WI38 (cell line): Measurements from ENCODE around the gene UNCX.

Experiments
- H3K4me3 ChIP-seq: 2 replicates; pipeline ENCODE4 v1.5.1; 2011; ENCODE audit warnings: low read depth, mild to moderate bottlenecking, control low read depth, low read length
- TF ChIP-seq, protein P1 (sequence below): IDR thresholded peaks from 2 replicates; pipeline ENCODE4 v1.5.1; 2012; ENCODE audit warnings: low read depth, mild to moderate bottlenecking, control low read depth, low read length

UNCX gene

DNA sequence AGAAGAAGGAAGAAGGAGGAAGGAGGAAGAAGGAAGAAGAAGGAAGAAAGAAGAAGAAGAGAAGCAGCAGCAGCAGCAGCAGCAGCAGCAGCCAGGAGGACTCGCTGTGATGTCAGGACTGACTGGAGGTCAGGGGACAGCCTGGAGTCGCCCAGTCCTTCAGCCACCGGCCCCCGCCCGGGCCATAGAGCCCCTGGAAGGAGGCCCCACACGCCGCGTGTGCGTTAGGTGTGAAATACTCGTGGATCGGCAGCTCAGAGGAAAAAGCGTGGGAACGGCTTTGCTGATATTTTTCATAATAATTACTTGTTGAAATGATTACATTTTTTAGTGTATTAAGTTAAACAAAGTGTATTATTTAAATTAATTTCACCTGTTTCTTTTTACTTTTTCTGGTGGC lies 48.4 kb downstream of the UNCX start:
- H3K4me3 ChIP-seq: no peak overlapping the region

DNA sequence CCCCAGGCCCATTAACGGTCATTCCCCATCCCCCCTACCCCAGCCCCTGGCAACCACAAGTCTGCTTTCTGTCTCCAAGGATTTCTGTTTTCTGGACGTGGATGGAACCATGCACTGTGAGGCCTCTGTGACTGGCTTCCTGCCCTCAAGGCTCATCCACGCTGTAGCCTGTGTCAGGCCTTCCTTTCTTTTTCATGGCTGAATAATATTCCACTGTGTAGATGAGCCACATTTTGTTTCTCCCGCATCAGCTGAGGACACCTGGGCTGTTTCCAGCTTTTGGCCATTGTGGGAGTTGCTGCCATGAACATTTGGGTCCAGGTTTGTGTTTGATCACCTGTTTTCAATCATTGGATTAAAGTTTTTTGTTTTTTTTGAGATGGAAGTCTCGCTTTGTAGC lies 50.0 kb downstream of the UNCX start:
- TF ChIP-seq, protein P1, sequence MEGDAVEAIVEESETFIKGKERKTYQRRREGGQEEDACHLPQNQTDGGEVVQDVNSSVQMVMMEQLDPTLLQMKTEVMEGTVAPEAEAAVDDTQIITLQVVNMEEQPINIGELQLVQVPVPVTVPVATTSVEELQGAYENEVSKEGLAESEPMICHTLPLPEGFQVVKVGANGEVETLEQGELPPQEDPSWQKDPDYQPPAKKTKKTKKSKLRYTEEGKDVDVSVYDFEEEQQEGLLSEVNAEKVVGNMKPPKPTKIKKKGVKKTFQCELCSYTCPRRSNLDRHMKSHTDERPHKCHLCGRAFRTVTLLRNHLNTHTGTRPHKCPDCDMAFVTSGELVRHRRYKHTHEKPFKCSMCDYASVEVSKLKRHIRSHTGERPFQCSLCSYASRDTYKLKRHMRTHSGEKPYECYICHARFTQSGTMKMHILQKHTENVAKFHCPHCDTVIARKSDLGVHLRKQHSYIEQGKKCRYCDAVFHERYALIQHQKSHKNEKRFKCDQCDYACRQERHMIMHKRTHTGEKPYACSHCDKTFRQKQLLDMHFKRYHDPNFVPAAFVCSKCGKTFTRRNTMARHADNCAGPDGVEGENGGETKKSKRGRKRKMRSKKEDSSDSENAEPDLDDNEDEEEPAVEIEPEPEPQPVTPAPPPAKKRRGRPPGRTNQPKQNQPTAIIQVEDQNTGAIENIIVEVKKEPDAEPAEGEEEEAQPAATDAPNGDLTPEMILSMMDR: no peak
- H3K4me3 ChIP-seq: no peak overlapping the region

More for the DNA sequence above, 48.4 kb downstream of the UNCX start:
- TF ChIP-seq, protein P1: no peak

DNA sequence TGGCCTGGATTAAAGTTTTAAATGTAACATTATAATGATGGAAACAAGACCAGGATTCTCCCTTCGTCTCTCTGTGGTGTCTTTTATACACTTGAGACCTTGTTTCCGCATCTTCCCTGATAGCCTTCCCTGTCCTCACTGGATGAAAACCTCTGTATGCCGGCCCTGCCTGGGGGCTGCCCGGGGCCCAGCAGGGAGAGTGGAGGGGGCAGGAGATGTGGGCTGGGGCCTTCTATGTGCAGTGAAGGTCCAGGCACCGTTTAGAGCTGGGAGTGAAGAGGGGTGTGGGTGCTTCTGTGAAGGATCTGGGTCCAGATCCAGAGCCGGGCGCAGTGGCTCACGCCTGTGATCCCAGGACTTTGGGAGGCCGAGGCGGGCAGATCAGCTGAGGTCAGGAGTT lies 50.7 kb downstream of the UNCX start:
- TF ChIP-seq, protein P1: no peak
- no peak overlapping the region for H3K4me3 ChIP-seq

DNA sequence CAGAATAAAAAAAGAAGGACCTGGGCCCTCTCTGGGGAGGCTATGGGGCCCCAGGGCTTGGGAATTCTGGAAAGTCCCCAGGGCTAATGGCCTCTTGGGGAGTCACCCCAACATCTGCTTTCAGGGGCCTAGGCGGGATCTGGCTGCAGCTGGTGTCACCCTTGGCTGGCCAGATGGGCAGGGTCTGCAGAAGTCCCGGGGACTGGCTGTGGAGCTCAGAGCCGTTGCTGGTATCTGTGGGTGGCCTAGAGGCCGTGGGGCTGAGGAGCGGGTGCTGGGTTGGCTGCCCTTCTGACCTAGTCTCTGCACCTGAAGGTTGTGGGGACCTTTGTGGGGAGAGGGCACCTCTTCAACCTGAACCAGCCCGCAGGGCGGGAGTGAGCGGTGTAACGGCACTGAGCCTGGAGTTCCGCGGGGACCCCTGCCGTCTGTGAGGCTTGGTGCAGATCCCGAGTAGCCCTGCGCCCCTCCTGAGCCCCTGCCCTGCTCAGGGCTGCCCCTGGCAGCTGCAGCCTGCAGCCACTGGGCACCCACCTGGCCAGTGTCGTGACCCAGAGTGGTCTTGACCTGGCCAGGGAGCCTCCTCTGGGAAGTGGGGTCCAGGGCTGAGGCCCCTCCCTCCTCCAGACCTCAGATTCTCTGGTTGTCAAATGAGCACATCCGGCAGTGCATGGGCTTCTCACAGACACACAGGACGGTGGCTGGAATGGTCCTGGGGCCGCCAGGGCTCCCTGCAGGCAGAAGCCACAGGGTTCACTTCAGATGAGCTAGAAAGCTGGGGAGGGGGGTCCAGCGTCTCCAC lies 51.5 kb downstream of the UNCX start:
- H3K4me3 ChIP-seq: no peak overlapping the region
- TF ChIP-seq, protein P1: no peak

DNA sequence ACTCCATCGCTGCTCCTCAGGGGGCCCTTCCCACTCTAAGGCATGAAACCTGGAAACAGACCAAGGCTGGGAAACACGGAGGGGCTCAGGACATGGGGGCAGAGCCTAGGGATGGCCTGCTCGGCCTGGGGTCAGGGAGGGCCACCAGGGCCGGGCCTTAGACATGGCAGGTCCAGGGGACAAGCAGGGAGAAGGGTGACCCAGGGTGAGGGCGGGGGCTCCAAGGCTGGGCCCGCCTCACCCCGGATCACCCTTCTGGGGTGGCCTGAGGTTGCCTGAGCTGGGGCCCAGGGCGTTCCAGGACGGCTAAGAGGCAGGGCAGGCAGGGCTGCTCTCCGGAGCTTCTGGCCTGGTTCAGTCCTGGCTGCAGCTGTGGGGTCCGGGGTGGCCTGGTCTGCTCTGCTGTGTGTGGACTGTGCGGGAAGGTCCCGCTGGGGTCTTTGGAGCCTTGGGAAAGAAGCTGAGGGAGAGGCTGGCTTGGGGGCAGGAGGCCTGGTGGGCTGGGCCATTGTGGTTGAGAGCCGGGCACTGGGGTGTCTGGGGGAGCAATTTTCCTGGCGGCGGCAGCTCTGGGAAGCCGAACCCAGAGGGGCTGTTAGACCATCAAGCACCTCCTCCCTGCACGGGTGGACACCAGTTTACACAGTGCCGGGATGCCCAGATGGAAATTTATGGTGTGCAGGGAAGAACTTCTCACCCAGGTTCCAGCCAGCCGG lies 52.2 kb downstream of the UNCX start:
- TF ChIP-seq, protein P1: no peak
- H3K4me3 ChIP-seq: no peak overlapping the region

DNA sequence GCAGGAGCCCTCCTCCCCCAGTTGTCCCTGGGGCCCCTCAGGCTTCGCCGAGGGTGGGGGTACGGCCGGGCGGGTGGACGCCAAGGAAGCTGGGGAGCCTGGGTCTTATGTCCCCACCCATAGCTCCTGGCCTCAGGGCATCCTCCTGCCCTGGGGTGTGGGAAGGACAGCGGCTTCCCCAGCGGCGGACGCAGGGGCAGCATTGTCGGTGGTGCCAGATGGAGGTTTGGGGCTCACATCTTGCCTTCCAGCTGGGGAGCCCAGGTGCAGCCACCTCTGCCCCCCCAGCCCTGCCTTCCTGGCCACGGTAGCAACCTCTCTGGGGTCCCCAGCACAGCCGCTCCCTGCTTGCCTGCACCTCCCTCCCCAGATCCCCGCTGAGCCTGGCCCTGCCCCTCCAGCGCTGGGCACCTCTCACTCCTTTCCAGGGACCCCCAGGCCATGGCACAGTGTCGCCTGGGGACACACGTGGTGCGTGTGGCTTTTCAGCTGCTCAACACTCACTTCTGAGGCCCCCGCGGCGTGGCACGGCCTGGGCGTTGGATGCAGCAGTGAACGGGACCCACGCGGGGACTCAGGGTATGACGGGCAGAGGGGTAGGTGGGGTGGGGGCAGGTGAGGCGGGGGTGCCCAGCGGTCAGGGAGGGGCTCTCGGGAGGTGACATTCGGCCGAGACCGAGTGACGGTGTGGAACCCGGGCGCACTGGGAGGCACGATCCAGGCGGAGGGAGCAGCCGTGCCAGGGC lies 53.1 kb downstream of the UNCX start:
- TF ChIP-seq, protein P1: no peak
- no peak overlapping the region for H3K4me3 ChIP-seq
